Lower lobe of right lung (tissue), 2 donors: Measurements from ENCODE around the gene DUSP7. TPM values are rescaled to one million over a fixed set of nuclear protein-coding genes. Genes with fewer than 3 reads are reported as not detected.
A peak's percentile ranks its signal among the peaks of the same experiment; 100 is the strongest.

Experiments used
- ATAC-seq, 2 donors: fragments of 200-7000 bp; cut with Tn5 transposase; one replicate each; pipeline ENCODE4 v1.9.1; 2020 to 2022; ENCODE audit warnings: mild to moderate bottlenecking in 2 of 2, moderate library complexity in 2 of 2
- DNase-seq: peaks from one replicate; pipeline ENCODE4 v3.0.0-alpha.2; 2020
- H3K27ac ChIP-seq: fragments of 200-600 bp; one replicate; pipeline ENCODE4 v1.8.0; 2022
- H3K27me3 ChIP-seq: fragments of 200-600 bp; one replicate; pipeline ENCODE4 v1.8.0; 2022; ENCODE audit warnings: low read depth
- H3K36me3 ChIP-seq: fragments of 200-600 bp; one replicate; pipeline ENCODE4 v1.8.0; 2022; ENCODE audit warnings: mild to moderate bottlenecking
- H3K4me1 ChIP-seq: fragments of 200-600 bp; one replicate; pipeline ENCODE4 v1.8.0; 2022
- H3K4me3 ChIP-seq: fragments of 200-600 bp; one replicate; pipeline ENCODE4 v1.8.0; 2022; ENCODE audit warnings: mild to moderate bottlenecking
- H3K9me3 ChIP-seq: fragments of 200-600 bp; one replicate; pipeline ENCODE4 v1.8.0; 2022
- intact Hi-C: fragments of 100-400 bp; cut with DNase I; formaldehyde crosslinking; loops from one replicate; pipeline ENCODE4 v1.11.0; 2022
- total RNA-seq: library from RNA; stranded (reverse); fragmentation: NEBNext Ultra II Directional; extraction: Animal tissue kit (Norgen Biotek cat#: 25700); gene quantifications from one replicate; pipeline ENCODE4 v1.2.1, GENCODE V29; 2021
- TF ChIP-seq, protein P1 (sequence below): fragments of 200-600 bp; IDR thresholded peaks from one replicate; pipeline ENCODE4 v1.8.0; 2022; ENCODE audit warnings: antibody characterized with exemption, mild to moderate bottlenecking
- donor health status: DM: no; HTN: yes; CAD: no; lungs with severe emphysema.

DUSP7 gene
- total RNA-seq, 1 donor from 2014 or later = 28.8 TPM

DNA sequence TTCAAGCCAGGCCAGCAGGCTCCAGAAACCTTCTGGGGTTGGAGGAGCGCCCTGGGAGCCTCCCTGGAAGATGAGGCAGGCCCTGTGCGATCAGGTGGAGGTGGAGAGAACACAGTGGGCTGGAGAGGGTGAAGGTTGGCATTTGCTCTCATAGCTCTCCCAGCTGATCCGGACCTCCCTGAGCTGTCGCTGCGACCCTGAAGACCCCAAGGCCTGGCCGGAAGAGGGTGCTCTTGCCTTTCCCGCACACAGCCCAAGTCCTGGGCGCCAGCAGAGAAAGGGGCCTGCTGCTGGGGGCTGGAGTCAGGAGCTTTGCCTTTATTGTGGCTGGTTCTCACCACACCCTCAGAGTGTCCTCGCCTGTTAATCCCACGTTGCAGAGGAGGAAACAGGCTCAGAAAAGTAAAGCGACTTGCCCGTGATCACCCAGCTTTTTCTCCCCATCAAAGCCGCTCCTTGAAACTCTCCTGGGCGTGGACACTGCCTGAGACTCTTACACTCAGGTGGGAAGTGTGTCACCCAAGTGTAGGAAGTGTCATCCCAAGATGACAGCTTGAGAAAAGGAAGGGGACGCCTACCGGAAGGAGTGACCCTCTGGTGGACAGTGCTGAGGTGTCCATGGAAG, 52.1 kb downstream of the DUSP7 start:
- Histone ChIP-seq H3K4me1 (peaks cover 33% of the 10 kb centered on the region), H3K9me3 (no peaks in the 10 kb centered on the region), H3K4me3 (no peak overlapping the region), H3K27me3 (no peaks in the 10 kb centered on the region), H3K36me3 (no peaks in the 10 kb centered on the region), H3K27ac (no peak overlapping the region)
- TF ChIP-seq, protein P1, sequence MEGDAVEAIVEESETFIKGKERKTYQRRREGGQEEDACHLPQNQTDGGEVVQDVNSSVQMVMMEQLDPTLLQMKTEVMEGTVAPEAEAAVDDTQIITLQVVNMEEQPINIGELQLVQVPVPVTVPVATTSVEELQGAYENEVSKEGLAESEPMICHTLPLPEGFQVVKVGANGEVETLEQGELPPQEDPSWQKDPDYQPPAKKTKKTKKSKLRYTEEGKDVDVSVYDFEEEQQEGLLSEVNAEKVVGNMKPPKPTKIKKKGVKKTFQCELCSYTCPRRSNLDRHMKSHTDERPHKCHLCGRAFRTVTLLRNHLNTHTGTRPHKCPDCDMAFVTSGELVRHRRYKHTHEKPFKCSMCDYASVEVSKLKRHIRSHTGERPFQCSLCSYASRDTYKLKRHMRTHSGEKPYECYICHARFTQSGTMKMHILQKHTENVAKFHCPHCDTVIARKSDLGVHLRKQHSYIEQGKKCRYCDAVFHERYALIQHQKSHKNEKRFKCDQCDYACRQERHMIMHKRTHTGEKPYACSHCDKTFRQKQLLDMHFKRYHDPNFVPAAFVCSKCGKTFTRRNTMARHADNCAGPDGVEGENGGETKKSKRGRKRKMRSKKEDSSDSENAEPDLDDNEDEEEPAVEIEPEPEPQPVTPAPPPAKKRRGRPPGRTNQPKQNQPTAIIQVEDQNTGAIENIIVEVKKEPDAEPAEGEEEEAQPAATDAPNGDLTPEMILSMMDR = peak; percentile 55
- DNase-seq (no peak), ATAC-seq (peak in 1 of 2 donors; percentile 35)
- intact Hi-C loops = loop anchor here (10.0 kb wide), 1 partner anchor 141 kb away; no protein-coding TSS in a partner anchor

DNA sequence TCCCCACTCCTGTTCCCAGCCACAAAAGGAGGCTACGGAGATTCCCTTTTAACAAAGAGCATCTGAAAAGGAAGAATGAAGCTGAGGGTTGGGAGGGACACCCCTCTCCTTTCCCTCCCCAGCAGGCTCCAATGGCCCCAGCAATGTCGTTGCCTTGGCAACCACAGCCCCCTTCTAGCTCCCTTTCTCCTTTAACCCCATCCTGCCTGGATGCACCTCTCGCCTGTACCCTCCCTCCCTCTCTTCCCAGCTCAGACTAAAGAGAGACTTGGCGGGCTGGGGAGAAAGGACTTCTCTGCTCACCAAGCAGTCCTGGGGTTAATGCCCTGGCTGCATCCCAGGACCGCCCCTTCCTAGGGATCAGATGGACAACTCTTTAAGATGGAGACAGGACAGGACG, 53.6 kb downstream of the DUSP7 start:
- ATAC-seq = no peak
- intact Hi-C loops = loop anchor here (10.0 kb wide), 1 partner anchor 142 kb away; no protein-coding TSS in a partner anchor
- Histone ChIP-seq H3K9me3 (no peaks in the 10 kb centered on the region), H3K27ac (no peak overlapping the region), H3K36me3 (no peaks in the 10 kb centered on the region), H3K4me1 (peaks cover 33% of the 10 kb centered on the region), H3K27me3 (no peaks in the 10 kb centered on the region), H3K4me3 (no peak overlapping the region)
- TF ChIP-seq, protein P1 = no peak
- no peak for DNase-seq

DNA sequence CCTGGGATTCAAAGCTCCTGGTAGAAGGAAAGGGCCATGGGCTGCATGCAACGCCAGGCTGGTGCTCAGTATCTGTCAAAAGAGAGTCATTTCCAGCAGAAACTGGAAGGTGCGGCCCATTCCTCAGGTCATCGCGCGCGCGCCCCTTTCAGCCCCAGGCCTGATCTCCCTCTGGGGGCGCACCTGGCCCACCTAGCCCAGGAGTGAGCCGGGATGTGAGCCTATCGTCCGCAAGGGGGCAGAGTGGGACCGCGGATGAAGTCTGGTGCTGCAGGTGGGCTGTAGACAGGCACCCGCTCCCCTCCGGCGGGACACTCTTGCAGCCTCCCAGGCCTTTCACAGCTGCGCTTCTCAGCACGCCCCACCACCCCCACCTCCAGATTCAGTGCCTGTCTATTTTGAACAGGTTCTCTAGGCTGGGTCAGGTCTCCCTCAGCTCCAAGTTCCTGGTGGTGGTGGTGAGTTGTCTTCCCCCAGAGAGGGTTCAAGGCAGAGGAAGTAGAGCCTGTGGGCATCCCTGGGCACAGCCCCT, 54.9 kb downstream of the DUSP7 start:
- peak; percentile 83 for DNase-seq
- Histone ChIP-seq H3K4me1 (peaks cover 32% of the 10 kb centered on the region), H3K9me3 (no peaks in the 10 kb centered on the region), H3K36me3 (no peaks in the 10 kb centered on the region), H3K27me3 (no peaks in the 10 kb centered on the region), H3K27ac (no peak overlapping the region), H3K4me3 (no peak overlapping the region)
- peak; percentile 82 to 83 for ATAC-seq
- TF ChIP-seq, protein P1 = peak; percentile 93
- intact Hi-C loops = loop anchor here (10.0 kb wide), 1 partner anchor 143 kb away; no protein-coding TSS in a partner anchor

DNA sequence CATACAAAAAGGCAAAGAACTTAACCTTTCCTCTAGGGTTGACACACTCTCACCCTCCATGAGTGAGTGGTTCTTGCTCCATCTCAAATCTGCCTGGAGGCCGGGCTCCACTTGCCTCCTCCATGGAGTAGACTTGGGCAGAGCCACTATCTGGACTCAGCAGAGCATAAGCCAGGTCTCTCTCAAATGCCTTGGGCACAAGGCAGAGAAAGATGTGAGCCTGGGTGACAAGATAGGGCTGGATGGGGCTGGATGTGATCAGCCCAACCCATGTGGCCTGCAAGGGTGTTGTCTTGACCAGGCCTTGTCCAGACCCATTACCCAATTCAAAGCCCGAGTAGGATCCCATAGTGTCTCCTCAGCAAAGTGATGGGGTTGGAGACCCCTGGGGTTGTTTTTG, 56.5 kb downstream of the DUSP7 start:
- TF ChIP-seq, protein P1 = no peak
- no peak overlapping the region for H3K27ac ChIP-seq
- peaks cover 21% of the 10 kb centered on the region for H3K4me1 ChIP-seq
- ATAC-seq (no peak), DNase-seq (no peak)
- intact Hi-C loops = loop anchor here (10.0 kb wide), 1 partner anchor 145 kb away; no protein-coding TSS in a partner anchor
- no peak overlapping the region for H3K4me3 ChIP-seq
- H3K9me3 ChIP-seq = no peaks in the 10 kb centered on the region
- no peaks in the 10 kb centered on the region for H3K27me3 ChIP-seq
- H3K36me3 ChIP-seq = peaks cover 3% of the 10 kb centered on the region

Other genes with a start within 250 kb of the DUSP7 start
- gene IQCF2, start 195.0 kb downstream of the DUSP7 start, total RNA-seq = not detected
- gene IQCF5, start 181.0 kb downstream of the DUSP7 start, total RNA-seq = not detected
- not detected for gene IQCF1, start 153.2 kb downstream of the DUSP7 start, total RNA-seq
- 16.2 TPM for gene RRP9, start 114.7 kb downstream of the DUSP7 start, total RNA-seq
- gene PARP3, start 114.2 kb downstream of the DUSP7 start, total RNA-seq = 24.6 TPM
- not detected for gene GPR62, start 101.2 kb downstream of the DUSP7 start, total RNA-seq
- 24.6 TPM for gene PCBP4, start 89.1 kb downstream of the DUSP7 start, total RNA-seq
- gene ABHD14B, start 82.5 kb downstream of the DUSP7 start, total RNA-seq = 48.8 TPM
- 17.8 TPM for gene ABHD14A, start 81.5 kb downstream of the DUSP7 start, total RNA-seq
- gene ACY1, start 73.0 kb downstream of the DUSP7 start, total RNA-seq = 20.6 TPM
- gene RPL29, start 60.7 kb downstream of the DUSP7 start, total RNA-seq = 765 TPM
- 2.7 TPM for gene POC1A, start 97.9 kb upstream of the DUSP7 start, total RNA-seq
- gene ALAS1, start 141.6 kb upstream of the DUSP7 start, total RNA-seq = 103 TPM
- 1.0 TPM for gene TLR9, start 169.1 kb upstream of the DUSP7 start, total RNA-seq
- 62.2 TPM for gene TWF2, start 182.6 kb upstream of the DUSP7 start, total RNA-seq
- 53.4 TPM for gene PPM1M, start 189.2 kb upstream of the DUSP7 start, total RNA-seq
- 60.2 TPM for gene WDR82, start 222.1 kb upstream of the DUSP7 start, total RNA-seq
- gene GLYCTK, start 231.3 kb upstream of the DUSP7 start, total RNA-seq = 9.5 TPM